K562 (cell line): ENCODE results near the gene KIF3B. TPM values are rescaled to one million over a fixed set of nuclear protein-coding genes. Genes with fewer than 3 reads are reported as not detected.

Experiments used
- ATF3 ChIP-seq, 2 experiments: fragments of 450-650 bp in 1 of 2; sonication (generic) in 1 of 2; formaldehyde crosslinking in 1 of 2; IDR thresholded peaks in 1 of 2; conservative IDR thresholded peaks in 1 of 2; 2 replicates each; pipeline versions ENCODE4 v1.6.1 to v1.8.1; 2016 to 2023; ENCODE audit warnings: mild to moderate bottlenecking in 2 of 2, moderate library complexity in 2 of 2, inconsistent platforms in 1 of 2, missing genetic modification reagents in 1 of 2
- BACH1 ChIP-seq: fragments of 200-800 bp; sonication (Bioruptor generic); IDR thresholded peaks from 2 replicates; pipeline ENCODE4 v1.6.1; 2016; ENCODE audit warnings: missing genetic modification characterization, missing compliant biosample characterization
- DPF2 ChIP-seq: fragments of 450-650 bp; IDR thresholded peaks from 2 replicates; pipeline ENCODE4 v1.6.1; 2016
- GABPA ChIP-seq: fragments of 200-800 bp; sonication (Bioruptor generic); conservative IDR thresholded peaks from 2 replicates; pipeline ENCODE4 v1.6.1; 2016; ENCODE audit warnings: low read depth, missing genetic modification characterization, missing compliant biosample characterization
- JUND ChIP-seq, 2 experiments: IDR thresholded peaks; 2 replicates in 1 of 2; 3 replicates in 1 of 2; pipeline ENCODE4 v1.6.1; 2011; ENCODE audit warnings: borderline replicate concordance in 2 of 2, low read depth in 2 of 2, low read length in 2 of 2, improper control_type of control experiment in 1 of 2, missing biosample characterization in 1 of 2, missing genetic modification characterization in 1 of 2, missing genetic modification reagents in 1 of 2
- MTA1 ChIP-seq: fragments of 450-650 bp; IDR thresholded peaks from 2 replicates; pipeline ENCODE4 v1.6.1; 2017; ENCODE audit warnings: borderline replicate concordance
- PHF20 ChIP-seq: fragments of 450-650 bp; IDR thresholded peaks from 2 replicates; pipeline ENCODE4 v1.6.1; 2018; ENCODE audit not compliant: partially characterized antibody
- PPARD ChIP-seq: fragments of 250-450 bp; sonication (Bioruptor Pico); IDR thresholded peaks from 2 replicates; pipeline ENCODE4 v1.8.0; 2022; ENCODE audit warnings: inconsistent platforms, mild to moderate bottlenecking, moderate library complexity
- SAP30 ChIP-seq: fragments of 200-600 bp; sonication (generic); IDR thresholded peaks from 2 replicates; pipeline ENCODE4 v1.6.1; 2012; ENCODE audit warnings: borderline replicate concordance, low read depth, mild to moderate bottlenecking, moderate library complexity, low read length, control low read depth, inconsistent platforms; ENCODE audit not compliant: insufficient read depth, poor library complexity, severe bottlenecking
- SP2 ChIP-seq: IDR thresholded peaks from 2 replicates; pipeline ENCODE4 v1.6.1; 2011; ENCODE audit warnings: mild to moderate bottlenecking, low read depth, low read length, moderate library complexity; ENCODE audit not compliant: poor library complexity, severe bottlenecking; ENCODE audit errors: extremely low read depth
- STAT6 ChIP-seq: sonication (generic); formaldehyde crosslinking; IDR thresholded peaks from 2 replicates; pipeline ENCODE4 v1.8.1; 2023; ENCODE audit warnings: mild to moderate bottlenecking, missing genetic modification reagents
- TCF3 ChIP-seq: sonication (generic); formaldehyde crosslinking; IDR thresholded peaks from 2 replicates; pipeline ENCODE4 v1.4.0; 2020; ENCODE audit warnings: mild to moderate bottlenecking, missing genetic modification reagents
- ZNF354B ChIP-seq: fragments of 250-450 bp; sonication (Bioruptor Pico); IDR thresholded peaks from 2 replicates; pipeline ENCODE4 v1.4.0; 2020
- ZNF511 ChIP-seq: sonication (generic); formaldehyde crosslinking; IDR thresholded peaks from 2 replicates; pipeline ENCODE4 v1.8.0; 2022; ENCODE audit warnings: mild to moderate bottlenecking, missing genetic modification reagents
- ZNF639 ChIP-seq, 2 experiments: fragments of 200-800 bp in 1 of 2; sonication (Bioruptor generic) in 1 of 2; sonication (generic) in 1 of 2; formaldehyde crosslinking in 1 of 2; IDR thresholded peaks in 1 of 2; conservative IDR thresholded peaks in 1 of 2; 2 replicates each; pipeline versions ENCODE4 v1.5.0 to v1.6.1; 2016 to 2020; ENCODE audit warnings: missing compliant biosample characterization in 1 of 2, missing genetic modification characterization in 1 of 2, missing genetic modification reagents in 1 of 2
- ZNF695 ChIP-seq: fragments of 450-650 bp; formaldehyde crosslinking; IDR thresholded peaks from 2 replicates; pipeline ENCODE4 v1.4.0; 2020; ENCODE audit warnings: mild to moderate bottlenecking, moderate library complexity
- ZNF699 ChIP-seq: fragments of 250-450 bp; sonication (Bioruptor Pico); IDR thresholded peaks from 2 replicates; pipeline ENCODE4 v1.8.0; 2021; ENCODE audit warnings: mild to moderate bottlenecking, moderate library complexity; ENCODE audit not compliant: insufficient replicate concordance
- ZNF778 ChIP-seq: fragments of 450-650 bp; formaldehyde crosslinking; IDR thresholded peaks from 2 replicates; pipeline ENCODE4 v1.4.0; 2020; ENCODE audit warnings: mild to moderate bottlenecking, moderate library complexity
- ZNF830 ChIP-seq: fragments of 250-450 bp; sonication (Bioruptor Pico); IDR thresholded peaks from 2 replicates; pipeline ENCODE4 v1.5.0; 2021; ENCODE audit warnings: mild to moderate bottlenecking
- polyA plus RNA-seq, 8 experiments: library from polyadenylated mRNA; depleted of rRNA in 4 of 8; stranded (reverse) in 5 of 8; unstranded in 3 of 8; fragments of >200 nt; fragmentation: Nextera tagmentation in 2 of 8; fragmentation: Illumina TruSeq in 1 of 8; extraction: Ambion mirVana in 2 of 8; extraction: Trizol in 1 of 8; gene quantifications; 2 replicates each; pipeline versions ENCODE4 v1.2.1 to v1.2.3, GENCODE V29; 2011 to 2014; ENCODE audit warnings: inconsistent platforms in 1 of 8, missing spikeins in 1 of 8
- total RNA-seq, 7 experiments: library from RNA; depleted of rRNA in 6 of 7; stranded (reverse); fragments of >200 nt in 6 of 7; fragmentation: Illumina TruSeq in 2 of 7; extraction: Trizol in 2 of 7; gene quantifications; 2 replicates each; pipeline versions ENCODE4 v1.2.1 to v1.2.3, GENCODE V29; 2011 to 2021; ENCODE audit warnings: low replicate concordance in 1 of 7

The KIF3B gene
- total and polyA plus RNA-seq, 9 of the 15 experiments (the other 6 are each of a cell fraction or from before 2014, with no cell fraction given), result 2.9 to 12.3 (median 8.6) TPM

- no peak for TF ChIP-seq SAP30
- no peak for TF ChIP-seq BACH1 (tag)
- TF ChIP-seq ZNF354B, result no peak
- no peak for TF ChIP-seq ZNF778 (CRISPR knock-in tag)
- TF ChIP-seq DPF2, result peak; percentile 83
- TF ChIP-seq ZNF511 (CRISPR knock-in tag), result no peak
- no peak for TF ChIP-seq GABPA (tag)
- peak; percentile 75 for TF ChIP-seq TCF3 (CRISPR knock-in tag)
- TF ChIP-seq ATF3 (IDR thresholded peaks at IDR 0.05), result peak; percentile 82
- TF ChIP-seq ATF3 (CRISPR knock-in tag; conservative IDR thresholded peaks at IDR 0.05), result no peak
- TF ChIP-seq ZNF695 (CRISPR knock-in tag), result no peak
- TF ChIP-seq SP2, result no peak
- no peak for TF ChIP-seq PPARD (CRISPR knock-in tag)
- TF ChIP-seq MTA1, result no peak
- TF ChIP-seq ZNF830, result no peak
- no peak for TF ChIP-seq ZNF639 (CRISPR knock-in tag; conservative IDR thresholded peaks at IDR 0.05 in 1 of 2, IDR thresholded peaks at IDR 0.05 in 1 of 2)
- TF ChIP-seq ZNF699 (CRISPR knock-in tag), result no peak
- no peak for TF ChIP-seq STAT6 (CRISPR knock-in tag)
- TF ChIP-seq PHF20, result no peak
- TF ChIP-seq JUND (IDR thresholded peaks at IDR 0.05; ENCODE audit: borderline replicate concordance, low read depth, low read length), result peak; percentile 92
- peak; percentile 87; the same call in 2 of the 3 replicates for TF ChIP-seq JUND (tag; IDR thresholded peaks at IDR 0.05; ENCODE audit: borderline replicate concordance, low read depth, low read length)
Measured at GRCh38 chr20:32354592-32355416, 77.4 kb downstream of the KIF3B start (continued).
